Cardiac muscle cell (in vitro differentiated cells and primary cell): ENCODE results near the gene PKP3. TPM values are rescaled to one million over a fixed set of nuclear protein-coding genes. Genes with fewer than 3 reads are reported as not detected.

Experiments used
- DNase-seq, 2 donors: peaks; one replicate each; pipeline versions ENCODE4 v3.0.0 to v3.0.0-alpha.2; 2010 to 2017; ENCODE audit warnings: low read depth in 1 of 2, low spot score in 1 of 2
- H3K27ac ChIP-seq: fragments of 200-600 bp; sonication (generic); 2 replicates; pipeline ENCODE4 v1.5.1; 2016
- H3K27me3 ChIP-seq: fragments of 200-600 bp; sonication (generic); 2 replicates; pipeline ENCODE4 v1.6.0; 2016; ENCODE audit warnings: control low read depth
- H3K36me3 ChIP-seq: fragments of 200-600 bp; sonication (generic); 2 replicates; pipeline ENCODE4 v1.5.1; 2016; ENCODE audit warnings: control low read depth
- H3K4me1 ChIP-seq: fragments of 200-600 bp; sonication (generic); 2 replicates; pipeline ENCODE4 v1.8.1; 2017; ENCODE audit warnings: low read depth, mild to moderate bottlenecking, mixed run types
- H3K4me3 ChIP-seq: fragments of 200-600 bp; sonication (generic); 2 replicates; pipeline ENCODE4 v1.5.1; 2016; ENCODE audit warnings: mild to moderate bottlenecking
- H3K9me3 ChIP-seq: fragments of 200-600 bp; sonication (generic); 2 replicates; pipeline ENCODE4 v1.5.1; 2017; ENCODE audit warnings: low read depth, mild to moderate bottlenecking, control low read depth
- polyA plus RNA-seq: library from polyadenylated mRNA; unstranded; fragments of >200 nt; fragmentation: Nextera tagmentation; extraction: Ambion mirVana; gene quantifications from 2 replicates; pipeline ENCODE4 v1.2.1, GENCODE V29; 2016
- total RNA-seq: library from RNA; depleted of rRNA; stranded (reverse); fragments of >200 nt; gene quantifications from 2 replicates; pipeline ENCODE4 v1.2.3, GENCODE V29; 2016
- TF ChIP-seq, protein P1 (sequence below): IDR thresholded peaks from 2 replicates; pipeline ENCODE4 v1.5.1; 2012; ENCODE audit warnings: low read depth, mild to moderate bottlenecking, low read length

Gene PKP3
- total and polyA plus RNA-seq, 2 experiments from 2014 or later, result 0.09 to 0.57 TPM

DNA sequence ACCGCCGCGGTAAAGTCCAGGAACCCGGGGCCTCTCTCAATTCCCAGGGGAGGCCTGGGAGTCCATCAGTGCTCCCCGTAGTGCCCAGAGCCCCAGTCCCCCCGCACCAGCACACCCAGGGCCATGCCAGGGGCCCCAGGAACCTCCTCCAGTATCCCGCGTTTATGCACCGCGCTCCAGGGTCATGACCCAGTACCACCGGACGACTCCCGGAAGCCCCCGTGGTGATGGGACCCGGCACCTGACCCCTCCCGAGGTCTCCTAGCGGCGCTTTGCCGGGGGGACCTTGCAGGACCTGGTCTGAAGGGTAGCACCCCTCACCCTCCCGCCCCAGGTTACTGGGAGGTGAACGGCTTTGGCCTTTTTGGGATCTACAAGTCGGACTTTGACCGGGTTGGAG lies 13.5 kb upstream of the PKP3 start:
- no peaks in the 10 kb centered on the region for H3K9me3 ChIP-seq

DNA sequence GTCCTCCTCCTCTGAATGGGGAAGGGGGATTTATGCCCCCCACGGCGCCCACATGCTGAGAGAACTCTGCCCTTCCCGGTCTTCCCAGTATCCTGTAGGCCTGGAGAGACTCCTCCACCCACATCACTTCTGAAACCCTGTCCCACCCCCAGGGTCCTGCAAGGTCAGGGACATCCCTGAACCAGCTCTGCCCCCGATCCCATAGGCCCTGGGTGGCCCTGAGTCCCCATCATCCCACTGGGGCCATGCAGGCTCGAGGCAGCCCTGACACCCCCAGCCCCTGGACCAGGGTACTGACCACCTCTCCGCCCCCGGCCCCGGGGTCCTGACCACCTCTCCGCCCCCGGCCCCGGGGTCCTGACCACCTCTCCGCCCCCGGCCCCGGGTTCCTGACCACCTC lies 13.0 kb upstream of the PKP3 start:
- H3K36me3 ChIP-seq, result no peaks in the 10 kb centered on the region
- no peaks in the 10 kb centered on the region for H3K9me3 ChIP-seq
- no peak overlapping the region for H3K27ac ChIP-seq

More for the DNA sequence above, 13.5 kb upstream of the PKP3 start:
- no peak for DNase-seq
- Histone ChIP-seq H3K27me3 (no peaks in the 10 kb centered on the region), H3K4me1 (no peaks in the 10 kb centered on the region), H3K4me3 (no peak overlapping the region), H3K27ac (no peak overlapping the region), H3K36me3 (no peaks in the 10 kb centered on the region)
- TF ChIP-seq, protein P1, sequence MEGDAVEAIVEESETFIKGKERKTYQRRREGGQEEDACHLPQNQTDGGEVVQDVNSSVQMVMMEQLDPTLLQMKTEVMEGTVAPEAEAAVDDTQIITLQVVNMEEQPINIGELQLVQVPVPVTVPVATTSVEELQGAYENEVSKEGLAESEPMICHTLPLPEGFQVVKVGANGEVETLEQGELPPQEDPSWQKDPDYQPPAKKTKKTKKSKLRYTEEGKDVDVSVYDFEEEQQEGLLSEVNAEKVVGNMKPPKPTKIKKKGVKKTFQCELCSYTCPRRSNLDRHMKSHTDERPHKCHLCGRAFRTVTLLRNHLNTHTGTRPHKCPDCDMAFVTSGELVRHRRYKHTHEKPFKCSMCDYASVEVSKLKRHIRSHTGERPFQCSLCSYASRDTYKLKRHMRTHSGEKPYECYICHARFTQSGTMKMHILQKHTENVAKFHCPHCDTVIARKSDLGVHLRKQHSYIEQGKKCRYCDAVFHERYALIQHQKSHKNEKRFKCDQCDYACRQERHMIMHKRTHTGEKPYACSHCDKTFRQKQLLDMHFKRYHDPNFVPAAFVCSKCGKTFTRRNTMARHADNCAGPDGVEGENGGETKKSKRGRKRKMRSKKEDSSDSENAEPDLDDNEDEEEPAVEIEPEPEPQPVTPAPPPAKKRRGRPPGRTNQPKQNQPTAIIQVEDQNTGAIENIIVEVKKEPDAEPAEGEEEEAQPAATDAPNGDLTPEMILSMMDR, result no peak

DNA sequence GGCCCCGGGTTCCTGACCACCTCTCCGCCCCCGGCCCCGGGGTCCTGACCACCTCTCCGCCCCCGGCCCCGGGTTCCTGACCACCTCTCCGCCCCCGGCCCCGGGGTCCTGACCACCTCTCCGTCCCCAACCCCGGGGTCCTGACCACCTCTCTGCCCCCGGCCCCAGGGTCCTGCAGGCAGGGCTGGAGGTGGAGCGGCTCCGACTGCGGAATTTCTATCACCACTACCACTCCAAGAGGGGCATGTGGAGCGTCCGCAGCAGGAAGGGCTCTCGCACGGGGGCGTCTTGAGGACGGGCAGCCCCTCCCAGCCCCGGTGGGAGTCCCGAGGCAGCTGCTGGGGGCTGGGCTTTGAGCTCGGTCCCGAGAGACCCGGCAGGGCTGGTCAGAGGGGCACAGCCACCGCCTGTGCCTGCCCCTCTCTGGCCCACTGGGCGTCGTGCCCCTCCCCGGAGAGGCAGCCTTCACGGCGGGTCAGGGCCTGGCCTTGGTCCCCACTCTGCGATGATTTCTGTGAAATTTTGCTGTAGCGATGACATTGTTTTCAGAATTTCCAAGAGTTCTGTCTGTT lies 12.4 kb upstream of the PKP3 start:
- TF ChIP-seq, protein P1, result no peak
- Histone ChIP-seq H3K4me3 (no peak overlapping the region), H3K9me3 (no peaks in the 10 kb centered on the region), H3K27me3 (no peaks in the 10 kb centered on the region), H3K27ac (no peak overlapping the region), H3K36me3 (no peaks in the 10 kb centered on the region), H3K4me1 (no peaks in the 10 kb centered on the region)
- no peak for DNase-seq

More for the DNA sequence above, 13.0 kb upstream of the PKP3 start:
- no peaks in the 10 kb centered on the region for H3K4me1 ChIP-seq
- H3K4me3 ChIP-seq, result no peak overlapping the region
- no peaks in the 10 kb centered on the region for H3K27me3 ChIP-seq
- no peak for DNase-seq
- TF ChIP-seq, protein P1, result no peak

DNA sequence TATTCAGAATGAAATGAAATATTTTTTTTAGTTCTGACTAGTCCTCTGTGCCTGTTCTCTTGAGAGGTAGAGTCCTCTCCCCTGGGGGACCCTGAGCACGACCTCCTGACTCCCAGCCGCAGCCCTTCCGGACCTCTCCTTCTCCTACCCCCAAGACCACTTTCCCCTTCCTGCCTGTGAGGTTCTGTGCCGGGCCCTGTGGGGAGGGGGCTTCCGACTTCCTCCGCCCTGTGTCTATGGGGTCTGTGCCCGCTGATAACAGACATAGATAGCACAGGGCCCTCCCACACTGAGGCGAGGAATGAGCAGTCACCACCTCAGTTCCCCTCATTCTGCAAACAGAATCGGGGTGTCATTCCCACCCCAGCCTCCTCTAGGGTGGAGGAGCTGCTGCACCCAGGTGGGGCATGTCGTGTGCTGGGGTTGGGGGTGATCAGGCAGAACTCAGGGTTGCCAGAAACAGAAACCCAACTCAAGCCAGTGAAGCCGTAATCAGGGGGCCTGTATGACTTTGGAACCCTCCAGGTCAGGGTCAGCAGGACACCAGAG lies 11.9 kb upstream of the PKP3 start:
- Histone ChIP-seq H3K36me3 (no peaks in the 10 kb centered on the region), H3K4me1 (no peaks in the 10 kb centered on the region), H3K4me3 (no peak overlapping the region), H3K27ac (no peak overlapping the region), H3K9me3 (no peaks in the 10 kb centered on the region), H3K27me3 (no peaks in the 10 kb centered on the region)
- TF ChIP-seq, protein P1, result no peak
- no peak for DNase-seq

DNA sequence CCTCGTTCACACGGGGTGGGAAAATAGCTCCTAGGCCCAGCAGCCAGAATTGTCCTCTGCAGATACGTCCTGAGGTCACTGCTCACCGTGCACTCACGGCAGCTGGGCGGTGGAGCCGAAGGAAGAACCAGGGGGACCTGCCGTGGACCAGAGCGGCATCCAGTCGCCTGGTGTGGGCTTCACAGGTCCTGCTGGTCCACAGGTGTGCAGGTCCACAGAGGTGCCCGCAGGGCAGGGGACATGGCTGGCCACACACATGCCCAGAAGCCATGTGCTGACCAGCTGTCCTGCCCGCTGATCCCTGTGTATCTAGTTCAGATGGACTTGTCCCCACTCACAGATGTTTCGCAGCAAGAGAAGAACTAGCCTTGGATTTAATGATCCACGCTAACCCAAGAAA lies 10.6 kb upstream of the PKP3 start:
- Histone ChIP-seq H3K27me3 (peaks cover 1% of the 10 kb centered on the region), H3K4me3 (no peak overlapping the region), H3K36me3 (no peaks in the 10 kb centered on the region), H3K9me3 (no peaks in the 10 kb centered on the region), H3K4me1 (no peaks in the 10 kb centered on the region), H3K27ac (no peak overlapping the region)
- TF ChIP-seq, protein P1, result no peak
- no peak for DNase-seq
